ENCODE data around the gene ENPP1. TPM values are rescaled to one million over a fixed set of nuclear protein-coding genes. Genes with fewer than 3 reads are reported as not detected.

ENPP1 gene
- polyA plus RNA-seq, 1 experiment, result 30.4 TPM

DNA sequence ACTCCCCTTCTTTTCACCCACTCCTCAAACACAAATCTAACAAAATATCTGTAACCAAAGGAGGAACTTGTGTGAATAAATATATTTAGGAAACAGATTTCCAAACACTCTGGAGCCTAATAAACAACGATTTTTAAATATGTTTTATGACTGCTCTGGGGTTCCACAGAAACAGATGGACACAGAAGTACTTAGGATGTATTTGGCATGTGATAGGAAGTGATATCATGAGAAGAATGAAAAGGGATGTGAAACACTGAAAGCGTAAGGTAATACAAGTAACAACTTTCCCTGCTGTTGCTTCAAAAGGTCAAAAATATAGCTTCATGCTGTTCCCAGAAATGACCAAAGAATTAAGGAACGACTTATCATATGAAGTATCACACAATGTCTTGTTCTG is 26.1 kb upstream of the ENPP1 start:
- POLR2A ChIA-PET, result no interaction called here
- no peak for TF ChIP-seq CTCF (IDR thresholded peaks at IDR 0.05; ENCODE audit: low read depth, low read length)
- Histone ChIP-seq H3K27me3 (ENCODE audit: control insufficient read depth, insufficient read depth, low read length) (peaks cover 2% of the 10 kb centered on the region), H3K9me3 (ENCODE audit: control insufficient read depth, insufficient read depth, low read length) (no peaks in the 10 kb centered on the region), H3K27ac (ENCODE audit: low read depth, low read length) (no peak overlapping the region), H3K4me3 (ENCODE audit: low read depth, low read length) (no peak overlapping the region)
- DNase-seq (ENCODE audit: low read depth, low spot score), result no peak
- CTCF ChIA-PET, result interaction anchor here (0.6 to 1.6 kb wide), 2 partner anchors 51 to 86 kb away, joined by 3 to 5 read pairs; no protein-coding TSS in a partner anchor

DNA sequence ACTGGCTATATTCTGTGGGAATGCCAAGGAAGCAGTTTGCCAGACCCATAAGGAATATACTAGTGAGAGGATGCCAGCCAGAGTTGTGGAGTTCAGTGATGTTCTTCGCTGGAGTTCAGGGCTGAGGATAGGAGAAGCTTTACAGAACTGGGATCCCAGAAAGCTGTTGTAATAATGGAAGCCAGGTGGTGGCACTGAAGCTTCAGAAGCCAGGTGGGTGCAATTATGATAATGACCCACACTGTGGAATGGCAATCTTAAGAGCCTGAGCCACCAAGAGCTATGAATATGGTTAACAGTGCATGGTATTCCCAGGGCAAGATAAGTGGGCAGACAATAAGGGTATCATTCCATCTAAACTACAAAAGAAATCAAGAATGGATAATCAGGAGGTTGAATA is 25.1 kb upstream of the ENPP1 start:
- ChIA-PET CTCF (interaction anchor here (0.6 kb wide), 1 partner anchor 516 kb away, joined by 3 read pairs; no protein-coding TSS in a partner anchor), POLR2A (no interaction called here)
- Histone ChIP-seq H3K4me3 (ENCODE audit: low read depth, low read length) (no peak overlapping the region), H3K9me3 (ENCODE audit: control insufficient read depth, insufficient read depth, low read length) (no peaks in the 10 kb centered on the region), H3K27ac (ENCODE audit: low read depth, low read length) (no peak overlapping the region), H3K27me3 (ENCODE audit: control insufficient read depth, insufficient read depth, low read length) (peaks cover 2% of the 10 kb centered on the region)
- TF ChIP-seq CTCF (IDR thresholded peaks at IDR 0.05; ENCODE audit: low read depth, low read length), result no peak
- no peak for DNase-seq (ENCODE audit: low read depth, low spot score)

- ChIA-PET POLR2A (no interaction called here), CTCF (no interaction called here)
- no peak for DNase-seq (ENCODE audit: low read depth, low spot score)
- H3K27ac ChIP-seq (ENCODE audit: low read depth, low read length), result no peak overlapping the region
- H3K27me3 ChIP-seq (ENCODE audit: control insufficient read depth, insufficient read depth, low read length), result peaks cover 2% of the 10 kb centered on the region
- no peaks in the 10 kb centered on the region for H3K9me3 ChIP-seq (ENCODE audit: control insufficient read depth, insufficient read depth, low read length)
- H3K4me3 ChIP-seq (ENCODE audit: low read depth, low read length), result no peak overlapping the region
- TF ChIP-seq CTCF (IDR thresholded peaks at IDR 0.05; ENCODE audit: low read depth, low read length), result no peak
Observed at GRCh38 chr6:131784561-131784960, 23.3 kb upstream of the ENPP1 start.

- TF ChIP-seq CTCF (IDR thresholded peaks at IDR 0.05; ENCODE audit: low read depth, low read length), result no peak
- no peak overlapping the region for H3K27ac ChIP-seq (ENCODE audit: low read depth, low read length)
- DNase-seq (ENCODE audit: low read depth, low spot score), result no peak
- no peaks in the 10 kb centered on the region for H3K27me3 ChIP-seq (ENCODE audit: control insufficient read depth, insufficient read depth, low read length)
- CTCF ChIA-PET, result no interaction called here
- H3K9me3 ChIP-seq (ENCODE audit: control insufficient read depth, insufficient read depth, low read length), result no peaks in the 10 kb centered on the region
- POLR2A ChIA-PET, result no interaction called here
- H3K4me3 ChIP-seq (ENCODE audit: low read depth, low read length), result no peak overlapping the region
Observed at GRCh38 chr6:131787079-131787478, 20.7 kb upstream of the ENPP1 start.

- ChIA-PET CTCF (interaction anchor here (0.9 to 1.4 kb wide), 7 partner anchors 55 to 492 kb away, joined by 3 to 8 read pairs (median 4); no protein-coding TSS in a partner anchor), POLR2A (interaction anchor here (0.6 to 1.1 kb wide), 2 partner anchors 20 to 132 kb away, joined by 4 to 6 read pairs; partner anchors contain the start of gene ENPP1)
- H3K27me3 ChIP-seq (ENCODE audit: control insufficient read depth, insufficient read depth, low read length), result no peaks in the 10 kb centered on the region
Observed at GRCh38 chr6:131787766-131788712, 19.8 kb upstream of the ENPP1 start.

More at GRCh38 chr6:131787766-131788712, 19.8 kb upstream of the ENPP1 start:
- H3K9me3 ChIP-seq (ENCODE audit: control insufficient read depth, insufficient read depth, low read length), result no peaks in the 10 kb centered on the region
- no peak overlapping the region for H3K4me3 ChIP-seq (ENCODE audit: low read depth, low read length)
- DNase-seq (ENCODE audit: low read depth, low spot score), result no peak
- TF ChIP-seq CTCF (IDR thresholded peaks at IDR 0.05; ENCODE audit: low read depth, low read length), result peak; percentile 47
- H3K27ac ChIP-seq (ENCODE audit: low read depth, low read length), result no peak overlapping the region

Data from AG04450 (cell line).